ENCODE measurements around the gene UNC13A.
A peak's percentile ranks its signal among the peaks of the same experiment; 100 is the strongest.

The UNC13A gene

DNA sequence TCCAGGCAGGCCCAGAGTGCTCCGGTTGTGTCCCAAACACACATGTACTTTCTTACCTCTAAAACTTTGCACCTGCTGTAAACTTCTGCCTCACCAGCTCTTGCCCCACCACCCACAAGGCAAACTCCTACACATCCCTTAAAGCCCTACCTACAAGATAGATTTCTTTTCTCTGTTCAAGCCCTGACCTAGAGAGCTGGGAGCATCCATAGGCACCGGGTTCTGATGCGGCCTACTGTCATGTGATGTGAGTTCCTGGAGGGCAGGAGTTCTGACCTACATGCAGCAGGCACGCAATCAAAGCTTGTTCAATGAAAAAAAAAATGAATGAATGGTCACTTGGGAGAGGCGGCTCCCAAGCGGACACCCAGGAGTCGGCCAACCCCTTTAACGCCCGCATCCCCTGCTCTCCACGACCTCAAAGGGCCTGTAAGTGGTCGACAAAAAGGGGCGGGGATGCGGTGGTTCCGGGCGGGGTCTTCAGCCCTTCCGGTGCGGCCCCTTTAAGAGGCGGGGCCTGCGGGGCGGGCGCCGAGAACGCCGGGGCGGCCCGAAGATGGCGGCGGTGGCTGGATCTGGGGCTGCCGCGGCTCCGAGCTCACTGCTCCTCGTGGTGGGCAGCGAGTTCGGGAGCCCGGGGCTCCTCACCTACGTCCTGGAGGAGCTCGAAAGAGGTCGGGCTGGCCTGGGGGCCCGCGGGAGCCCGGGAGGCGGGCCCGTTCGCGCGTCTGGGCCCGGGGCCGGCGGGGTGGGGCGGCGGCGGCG, 31.0 kb upstream of the UNC13A start, which contains the start of gene MAP1S:
Gene MAP1S, plus strand, starts transcription at position 534 of the 765 bp plus-strand sequence. Its CDS starts 23 bp downstream, at position 557.
- no peak for TF ChIP-seq CTCF (IDR thresholded peaks at IDR 0.05; ENCODE audit: low read depth, low read length)
- Histone ChIP-seq H3K36me3 (peaks cover 31% of the 10 kb centered on the region), H3K27me3 (ENCODE audit: insufficient read depth, low read depth, severe bottlenecking) (no peaks in the 10 kb centered on the region), H3K4me3 (ENCODE audit: low read depth, low read length) (peak within 1 kb of the TSS; percentile 67), H3K27ac (peak within 1 kb of the TSS; percentile 83), H3K9me3 (ENCODE audit: severe bottlenecking) (no peaks in the 10 kb centered on the region)
- DNase-seq = peak; percentile 83

GRCh38 chr19:17718550-17718946, 30.4 kb upstream of the UNC13A start:
- Histone ChIP-seq H3K27me3 (ENCODE audit: insufficient read depth, low read depth, severe bottlenecking) (no peaks in the 10 kb centered on the region), H3K4me3 (ENCODE audit: low read depth, low read length) (peak overlapping the region; percentile 67), H3K36me3 (peaks cover 25% of the 10 kb centered on the region), H3K27ac (peak overlapping the region; percentile 83), H3K9me3 (ENCODE audit: severe bottlenecking) (no peaks in the 10 kb centered on the region)
- no peak for TF ChIP-seq CTCF (IDR thresholded peaks at IDR 0.05; ENCODE audit: low read depth, low read length)
- DNase-seq = peak; percentile 43

GRCh38 chr19:17716309-17716929, 28.3 kb upstream of the UNC13A start:
- H3K36me3 ChIP-seq = peaks cover 7% of the 10 kb centered on the region
- TF ChIP-seq CTCF (IDR thresholded peaks at IDR 0.05; ENCODE audit: low read depth, low read length) = no peak
- H3K27ac ChIP-seq = no peak overlapping the region
- DNase-seq = no peak
- H3K27me3 ChIP-seq (ENCODE audit: insufficient read depth, low read depth, severe bottlenecking) = no peaks in the 10 kb centered on the region
- no peak overlapping the region for H3K4me3 ChIP-seq (ENCODE audit: low read depth, low read length)
- no peaks in the 10 kb centered on the region for H3K9me3 ChIP-seq (ENCODE audit: severe bottlenecking)

GRCh38 chr19:17711851-17712250, 23.7 kb upstream of the UNC13A start:
- Histone ChIP-seq H3K27me3 (ENCODE audit: insufficient read depth, low read depth, severe bottlenecking) (no peaks in the 10 kb centered on the region), H3K9me3 (ENCODE audit: severe bottlenecking) (no peaks in the 10 kb centered on the region), H3K36me3 (no peaks in the 10 kb centered on the region), H3K4me3 (ENCODE audit: low read depth, low read length) (no peak overlapping the region), H3K27ac (no peak overlapping the region)
- TF ChIP-seq CTCF (IDR thresholded peaks at IDR 0.05; ENCODE audit: low read depth, low read length) = no peak
- no peak for DNase-seq

GRCh38 chr19:17706750-17707181, 18.6 kb upstream of the UNC13A start:
- DNase-seq = no peak
- Histone ChIP-seq H3K4me3 (ENCODE audit: low read depth, low read length) (no peak overlapping the region), H3K9me3 (ENCODE audit: severe bottlenecking) (no peaks in the 10 kb centered on the region), H3K27ac (no peak overlapping the region), H3K36me3 (no peaks in the 10 kb centered on the region), H3K27me3 (ENCODE audit: insufficient read depth, low read depth, severe bottlenecking) (no peaks in the 10 kb centered on the region)
- TF ChIP-seq CTCF (IDR thresholded peaks at IDR 0.05; ENCODE audit: low read depth, low read length) = no peak

All from WERI-Rb-1 (cell line).